Measurements from ENCODE around the gene RAVER2.
"Not testable (repeated sequence)": the region's sequence is repeated elsewhere in the genome, so short reads cannot be mapped to it uniquely, and the experiment has no call there.

Gene RAVER2

GRCh38 chr1:64801851-64802523 is 57.1 kb downstream of the RAVER2 start:
- in situ Hi-C loops (cut with MboI; ENCODE audit: low sequenced_read_pairs): no loop called here

GRCh38 chr1:64809309-64809708 is 64.4 kb downstream of the RAVER2 start:
- in situ Hi-C loops (cut with MboI; ENCODE audit: low sequenced_read_pairs): no loop called here

GRCh38 chr1:64810001-64810400 is 65.1 kb downstream of the RAVER2 start:
- in situ Hi-C loops (cut with MboI; ENCODE audit: low sequenced_read_pairs): no loop called here

GRCh38 chr1:64811131-64811530 is 66.3 kb downstream of the RAVER2 start:
- in situ Hi-C loops (cut with MboI; ENCODE audit: low sequenced_read_pairs): no loop called here

- in situ Hi-C loops (cut with MboI; ENCODE audit: low sequenced_read_pairs): no loop called here
Measured at GRCh38 chr1:64814427-64814826, 69.6 kb downstream of the RAVER2 start.

- in situ Hi-C loops (cut with MboI; ENCODE audit: low sequenced_read_pairs): not testable (repeated sequence)
Measured at GRCh38 chr1:64817364-64817763, 72.5 kb downstream of the RAVER2 start.

- in situ Hi-C loops (cut with MboI; ENCODE audit: low sequenced_read_pairs): not testable (repeated sequence)
Measured at GRCh38 chr1:64820572-64820971, 75.7 kb downstream of the RAVER2 start.

GRCh38 chr1:64822621-64823020 is 77.7 kb downstream of the RAVER2 start:
- in situ Hi-C loops (cut with MboI; ENCODE audit: low sequenced_read_pairs): no loop called here

- in situ Hi-C loops (cut with MboI; ENCODE audit: low sequenced_read_pairs): no loop called here
Measured at GRCh38 chr1:64823691-64824476, 79.0 kb downstream of the RAVER2 start.

GRCh38 chr1:64826991-64827390 is 82.1 kb downstream of the RAVER2 start:
- in situ Hi-C loops (cut with MboI; ENCODE audit: low sequenced_read_pairs): loop anchor here (25.0 kb wide), 1 partner anchor 565 kb away; no protein-coding TSS in a partner anchor

- in situ Hi-C loops (cut with MboI; ENCODE audit: low sequenced_read_pairs): loop anchor here (25.0 kb wide), 1 partner anchor 567 kb away; no protein-coding TSS in a partner anchor
Measured at GRCh38 chr1:64828829-64829228, 84.0 kb downstream of the RAVER2 start.

- in situ Hi-C loops (cut with MboI; ENCODE audit: low sequenced_read_pairs): loop anchor here (25.0 kb wide), 1 partner anchor 567 kb away; no protein-coding TSS in a partner anchor
Measured at GRCh38 chr1:64829411-64830029, 84.6 kb downstream of the RAVER2 start.

GRCh38 chr1:64830030-64830651 is 85.3 kb downstream of the RAVER2 start:
- in situ Hi-C loops (cut with MboI; ENCODE audit: low sequenced_read_pairs): loop anchor here (25.0 kb wide), 1 partner anchor 568 kb away; no protein-coding TSS in a partner anchor

GRCh38 chr1:64834734-64835133 is 89.9 kb downstream of the RAVER2 start:
- in situ Hi-C loops (cut with MboI; ENCODE audit: low sequenced_read_pairs): loop anchor here (25.0 kb wide), 1 partner anchor 572 kb away; no protein-coding TSS in a partner anchor

GRCh38 chr1:64836802-64837201 is 91.9 kb downstream of the RAVER2 start:
- in situ Hi-C loops (cut with MboI; ENCODE audit: low sequenced_read_pairs): loop anchor here (25.0 kb wide), 1 partner anchor 575 kb away; no protein-coding TSS in a partner anchor

- in situ Hi-C loops (cut with MboI; ENCODE audit: low sequenced_read_pairs): loop anchor here (25.0 kb wide), 1 partner anchor 576 kb away; no protein-coding TSS in a partner anchor
Measured at GRCh38 chr1:64838486-64838885, 93.6 kb downstream of the RAVER2 start.

GRCh38 chr1:64839261-64839660 is 94.4 kb downstream of the RAVER2 start:
- in situ Hi-C loops (cut with MboI; ENCODE audit: low sequenced_read_pairs): loop anchor here (25.0 kb wide), 1 partner anchor 577 kb away; no protein-coding TSS in a partner anchor

GRCh38 chr1:64839732-64840405 is 95.0 kb downstream of the RAVER2 start:
- in situ Hi-C loops (cut with MboI; ENCODE audit: low sequenced_read_pairs): loop anchor here (25.0 kb wide), 1 partner anchor 578 kb away; no protein-coding TSS in a partner anchor

GRCh38 chr1:64841330-64842065 is 96.6 kb downstream of the RAVER2 start:
- in situ Hi-C loops (cut with MboI; ENCODE audit: low sequenced_read_pairs): loop anchor here (25.0 kb wide), 1 partner anchor 579 kb away; no protein-coding TSS in a partner anchor
